OCI-LY1 (cell line): ENCODE measurements around the gene GDAP1L1.

Source experiments
- H2AFZ ChIP-seq: fragments of 200-600 bp; sonication (generic), shearing (Covaris generic); 2 replicates; pipeline ENCODE4 v1.6.0; 2014; ENCODE audit warnings: antibody characterized with exemption, mild to moderate bottlenecking, low read length
- H3F3A ChIP-seq: fragments of 200-600 bp; sonication (generic), shearing (Covaris generic); 2 replicates; pipeline ENCODE4 v1.6.0; 2014; ENCODE audit warnings: mild to moderate bottlenecking, antibody characterized with exemption, low read length, moderate library complexity; ENCODE audit not compliant: insufficient read depth
- H3K27ac ChIP-seq: fragments of 200-600 bp; sonication (generic); 2 replicates; pipeline ENCODE4 v1.5.1; 2014; ENCODE audit warnings: low read length, mixed run types, mild to moderate bottlenecking, low read depth; ENCODE audit not compliant: poor library complexity, severe bottlenecking
- H3K27me3 ChIP-seq: fragments of 200-600 bp; sonication (generic); 2 replicates; pipeline ENCODE4 v1.6.0; 2014; ENCODE audit warnings: antibody characterized with exemption, mild to moderate bottlenecking, low read length, moderate library complexity; ENCODE audit not compliant: insufficient read depth
- H3K36me3 ChIP-seq: fragments of 200-600 bp; sonication (generic); 2 replicates; pipeline ENCODE4 v1.6.1; 2014; ENCODE audit warnings: mild to moderate bottlenecking, antibody characterized with exemption, low read length, moderate library complexity, mixed read lengths; ENCODE audit not compliant: insufficient read depth
- H3K4me1 ChIP-seq: fragments of 200-600 bp; sonication (generic); 2 replicates; pipeline ENCODE4 v1.5.1; 2014; ENCODE audit warnings: mild to moderate bottlenecking, low read length, moderate library complexity; ENCODE audit not compliant: insufficient read depth, severe bottlenecking
- H3K4me2 ChIP-seq: fragments of 200-600 bp; sonication (generic), shearing (Covaris generic); 2 replicates; pipeline ENCODE4 v1.6.1; 2014; ENCODE audit warnings: low read length
- H3K4me3 ChIP-seq: fragments of 200-600 bp; sonication (generic); 2 replicates; pipeline ENCODE4 v1.5.1; 2014; ENCODE audit warnings: low read length, low read depth, mild to moderate bottlenecking, mixed read lengths; ENCODE audit not compliant: poor library complexity, severe bottlenecking
- H3K79me2 ChIP-seq: fragments of 200-600 bp; shearing (Covaris generic); 2 replicates; pipeline ENCODE4 v1.6.1; 2016; ENCODE audit warnings: mixed run types, low read length, mixed read lengths; ENCODE audit not compliant: insufficient read depth
- H3K9ac ChIP-seq: fragments of 200-600 bp; sonication (generic), shearing (Covaris generic); 2 replicates; pipeline ENCODE4 v1.6.1; 2014; ENCODE audit warnings: mild to moderate bottlenecking, low read length, mixed read lengths
- H3K9me2 ChIP-seq: fragments of 200-600 bp; sonication (generic), shearing (Covaris generic); 2 replicates; pipeline ENCODE4 v1.6.1; 2014; ENCODE audit warnings: low read depth, mild to moderate bottlenecking, low read length, mixed read lengths
- H3K9me3 ChIP-seq: fragments of 200-600 bp; shearing (Covaris generic); 2 replicates; pipeline ENCODE4 v1.6.1; 2014; ENCODE audit warnings: low read length, mixed read lengths
- H4K20me1 ChIP-seq: fragments of 200-600 bp; sonication (generic), shearing (Covaris generic); 2 replicates; pipeline ENCODE4 v1.6.0; 2016; ENCODE audit warnings: mild to moderate bottlenecking, low read length; ENCODE audit not compliant: insufficient read depth
- EZH2 ChIP-seq: fragments of 200-600 bp; sonication (generic), shearing (Covaris generic); IDR thresholded peaks from 2 replicates; pipeline ENCODE4 v1.8.0; 2017; ENCODE audit warnings: borderline replicate concordance, mixed run types, mild to moderate bottlenecking, antibody characterized with exemption, low read length, moderate library complexity, mixed read lengths
- TF ChIP-seq, protein P1 (sequence below): fragments of 200-600 bp; sonication (generic), shearing (Covaris generic); IDR thresholded peaks from 2 replicates; pipeline ENCODE4 v1.5.1; 2017; ENCODE audit warnings: mild to moderate bottlenecking, antibody characterized with exemption, low read length, moderate library complexity, mixed read lengths

Gene GDAP1L1

DNA sequence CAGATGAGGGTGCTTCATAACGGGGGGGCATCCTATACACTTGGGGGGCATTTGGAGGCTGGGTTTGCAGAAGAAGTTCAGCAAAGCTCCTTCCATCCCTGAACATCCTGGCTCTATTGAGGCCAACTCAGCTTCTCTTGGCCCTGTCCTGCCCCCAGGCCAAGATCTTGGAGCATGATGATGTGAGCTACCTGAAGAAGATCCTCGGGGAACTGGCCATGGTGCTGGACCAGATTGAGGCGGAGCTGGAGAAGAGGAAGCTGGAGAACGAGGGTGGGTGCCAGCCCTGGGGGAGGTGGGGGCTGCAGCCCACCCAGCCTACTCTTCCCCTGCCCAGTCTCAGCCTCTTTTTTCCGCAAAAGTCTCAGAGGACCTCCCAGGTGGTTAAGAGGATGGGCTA, 17.2 kb downstream of the GDAP1L1 start:
- no peaks in the 10 kb centered on the region for H3K27me3 ChIP-seq
- no peaks in the 10 kb centered on the region for H3K36me3 ChIP-seq
- H3K4me3 ChIP-seq = no peak overlapping the region
- H3K9ac ChIP-seq = no peak overlapping the region
- H2AFZ ChIP-seq = no peak overlapping the region
- H4K20me1 ChIP-seq = no peaks in the 10 kb centered on the region
- TF ChIP-seq EZH2 = no peak
- TF ChIP-seq, protein P1, sequence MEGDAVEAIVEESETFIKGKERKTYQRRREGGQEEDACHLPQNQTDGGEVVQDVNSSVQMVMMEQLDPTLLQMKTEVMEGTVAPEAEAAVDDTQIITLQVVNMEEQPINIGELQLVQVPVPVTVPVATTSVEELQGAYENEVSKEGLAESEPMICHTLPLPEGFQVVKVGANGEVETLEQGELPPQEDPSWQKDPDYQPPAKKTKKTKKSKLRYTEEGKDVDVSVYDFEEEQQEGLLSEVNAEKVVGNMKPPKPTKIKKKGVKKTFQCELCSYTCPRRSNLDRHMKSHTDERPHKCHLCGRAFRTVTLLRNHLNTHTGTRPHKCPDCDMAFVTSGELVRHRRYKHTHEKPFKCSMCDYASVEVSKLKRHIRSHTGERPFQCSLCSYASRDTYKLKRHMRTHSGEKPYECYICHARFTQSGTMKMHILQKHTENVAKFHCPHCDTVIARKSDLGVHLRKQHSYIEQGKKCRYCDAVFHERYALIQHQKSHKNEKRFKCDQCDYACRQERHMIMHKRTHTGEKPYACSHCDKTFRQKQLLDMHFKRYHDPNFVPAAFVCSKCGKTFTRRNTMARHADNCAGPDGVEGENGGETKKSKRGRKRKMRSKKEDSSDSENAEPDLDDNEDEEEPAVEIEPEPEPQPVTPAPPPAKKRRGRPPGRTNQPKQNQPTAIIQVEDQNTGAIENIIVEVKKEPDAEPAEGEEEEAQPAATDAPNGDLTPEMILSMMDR = no peak
- H3K9me3 ChIP-seq = no peaks in the 10 kb centered on the region
- H3K4me1 ChIP-seq = no peaks in the 10 kb centered on the region
- H3K79me2 ChIP-seq = no peaks in the 10 kb centered on the region
- no peak overlapping the region for H3K4me2 ChIP-seq
- H3K9me2 ChIP-seq = no peaks in the 10 kb centered on the region
- H3K27ac ChIP-seq = no peak overlapping the region
- H3F3A ChIP-seq = no peaks in the 10 kb centered on the region

DNA sequence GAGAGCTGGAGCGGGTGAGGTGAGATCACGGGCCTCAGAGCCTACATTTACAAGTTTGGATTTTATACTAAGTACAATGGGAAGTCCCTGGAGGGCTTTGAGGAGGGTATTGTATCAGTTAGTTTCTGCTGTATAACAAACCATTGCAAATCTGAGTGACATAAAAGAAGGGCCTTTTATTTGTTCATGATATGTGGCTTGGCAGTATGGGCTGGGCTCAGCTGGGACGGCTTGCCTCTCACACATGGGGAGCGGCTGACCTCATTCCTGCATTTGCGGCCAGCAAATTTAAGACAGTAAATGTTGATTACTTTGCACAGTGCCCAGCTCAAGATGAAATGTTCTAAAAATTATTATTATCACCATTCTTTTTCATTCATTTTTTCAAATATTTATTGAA, 21.7 kb downstream of the GDAP1L1 start:
- no peaks in the 10 kb centered on the region for H3K79me2 ChIP-seq
- no peaks in the 10 kb centered on the region for H3K9me2 ChIP-seq
- no peak for TF ChIP-seq EZH2
- TF ChIP-seq, protein P1 = no peak
- no peak overlapping the region for H3K9ac ChIP-seq
- no peak overlapping the region for H2AFZ ChIP-seq
- H3K9me3 ChIP-seq = no peaks in the 10 kb centered on the region
- no peak overlapping the region for H3K4me2 ChIP-seq
- no peaks in the 10 kb centered on the region for H3K36me3 ChIP-seq
- H3K27me3 ChIP-seq = 0 out of 2 replicates have a peak, but pooled peaks cover 5% of the 10 kb centered on the region
- no peak overlapping the region for H3K27ac ChIP-seq
- no peaks in the 10 kb centered on the region for H3F3A ChIP-seq
- H3K4me1 ChIP-seq = no peaks in the 10 kb centered on the region
- no peaks in the 10 kb centered on the region for H4K20me1 ChIP-seq
- H3K4me3 ChIP-seq = no peak overlapping the region

DNA sequence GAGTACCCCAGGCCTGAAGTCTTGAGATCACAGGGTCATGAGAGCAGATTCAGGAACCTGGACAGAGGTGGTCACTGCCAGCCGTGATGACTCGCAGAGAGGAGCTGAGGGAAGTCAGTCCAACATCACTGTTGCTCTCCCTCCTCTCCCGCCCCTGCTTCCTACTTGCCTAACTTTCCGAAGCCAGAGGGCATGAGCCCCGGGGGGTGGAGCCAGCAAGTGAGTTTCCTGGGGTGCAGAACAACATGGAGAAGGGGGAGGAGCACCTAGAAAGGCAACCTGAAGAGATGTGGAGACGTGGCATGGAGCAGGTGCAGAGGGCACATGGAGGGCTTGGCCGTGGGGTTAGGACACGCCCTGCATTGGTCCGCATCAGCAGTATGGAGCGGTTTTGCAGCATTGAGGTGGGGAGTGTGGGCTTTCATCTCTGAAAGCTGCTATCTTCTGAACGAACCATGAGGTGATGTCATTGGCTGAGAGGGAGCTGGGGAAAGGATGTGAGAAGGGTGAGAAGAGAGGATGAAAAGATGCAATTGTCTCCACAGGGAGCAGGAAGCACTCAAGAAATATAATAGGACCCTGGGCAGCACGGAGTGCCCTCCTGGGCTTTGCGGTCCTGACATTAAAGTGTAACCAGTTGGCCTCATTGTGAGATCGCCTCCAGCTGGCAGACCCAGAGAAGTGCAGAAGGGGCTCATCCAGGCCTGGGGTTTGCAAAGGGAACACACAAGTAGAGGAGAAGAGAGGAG, 25.0 kb downstream of the GDAP1L1 start:
- Histone ChIP-seq H3K4me2 (no peak overlapping the region), H3K9me3 (no peaks in the 10 kb centered on the region), H3K27me3 (peaks cover 9% of the 10 kb centered on the region; the same call in 1 of the 2 replicates), H2AFZ (no peak overlapping the region), H3K4me1 (no peaks in the 10 kb centered on the region), H3K79me2 (no peaks in the 10 kb centered on the region), H3K27ac (no peak overlapping the region), H3F3A (no peaks in the 10 kb centered on the region), H3K4me3 (no peak overlapping the region), H3K36me3 (no peaks in the 10 kb centered on the region), H3K9me2 (no peaks in the 10 kb centered on the region), H4K20me1 (no peaks in the 10 kb centered on the region), H3K9ac (no peak overlapping the region)
- no peak for TF ChIP-seq EZH2
- TF ChIP-seq, protein P1 = peak; percentile 46
